ENCODE results near the gene SS18. TPM values are rescaled to one million over a fixed set of nuclear protein-coding genes. Genes with fewer than 3 reads are reported as not detected.

The SS18 gene
- total and polyA plus RNA-seq, 2 of the 13 experiments (the other 11 are each of a cell fraction or from before 2014, with no cell fraction given) = 49.2 to 82.7 TPM

DNA sequence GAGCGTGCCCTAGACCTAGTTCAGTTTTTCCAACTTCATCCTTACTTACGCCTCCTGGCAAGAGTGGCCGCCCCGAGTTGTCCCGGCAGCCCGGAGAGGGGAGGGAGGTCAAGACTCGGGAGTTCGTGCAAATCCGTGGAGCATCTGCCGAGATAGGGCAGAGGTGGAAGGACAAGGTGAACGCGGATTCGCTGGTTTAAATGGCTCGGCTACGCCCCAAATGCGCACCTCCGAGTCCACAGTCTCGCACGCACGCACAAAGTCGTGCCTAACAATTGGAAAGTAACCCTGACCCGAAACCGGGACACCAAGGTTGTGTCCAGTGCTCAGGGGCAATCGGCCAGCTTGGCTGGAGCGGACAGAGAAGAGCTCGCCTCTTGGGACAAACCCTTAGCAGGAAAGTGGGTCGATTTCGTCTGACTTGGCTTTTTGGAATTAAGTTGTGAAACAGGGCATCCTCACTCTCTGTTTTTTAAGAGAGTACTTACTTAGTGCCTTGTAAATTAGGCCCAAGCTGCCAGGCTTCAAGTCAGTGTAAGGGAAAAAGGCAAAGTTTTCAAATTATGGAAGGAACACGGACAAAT lies 726 bp upstream of the SS18 start (continued):
- no peak for TF ChIP-seq PRMT3 (CRISPR knock-in tag; IDR thresholded peaks at IDR 0.05; ENCODE audit: borderline replicate concordance, low read depth)
- no peak for TF ChIP-seq CENPT (CRISPR knock-in tag; IDR thresholded peaks at IDR 0.05; ENCODE audit: low read depth)
- no peak for TF ChIP-seq CREB3 (CRISPR knock-in tag; IDR thresholded peaks at IDR 0.05)
- 0 out of 4 replicates have a peak, but pooled peaks of 1 of the 2 experiments have one; percentile 9 for TF ChIP-seq KLF16 (CRISPR knock-in tag; IDR thresholded peaks at IDR 0.05)
- no peak for TF ChIP-seq ZFP37 (CRISPR knock-in tag; IDR thresholded peaks at IDR 0.05; ENCODE audit: borderline replicate concordance)
- TF ChIP-seq POLR2G (IDR thresholded peaks at IDR 0.05; ENCODE audit: low read depth, low read length) = no peak
- TF ChIP-seq NRL (CRISPR knock-in tag; IDR thresholded peaks at IDR 0.05; ENCODE audit: borderline replicate concordance) = no peak
- TF ChIP-seq CHD4 (IDR thresholded peaks at IDR 0.05; ENCODE audit: borderline replicate concordance, low read length) = no peak
- TF ChIP-seq ZNF891 (CRISPR knock-in tag; IDR thresholded peaks at IDR 0.05) = 0 out of 2 replicates have a peak, but pooled peaks have one; percentile 64
- TF ChIP-seq SIX4 (CRISPR knock-in tag; IDR thresholded peaks at IDR 0.05) = no peak
- TF ChIP-seq GABPB1 (CRISPR knock-in tag; IDR thresholded peaks at IDR 0.05) = no peak
- peak; percentile 28; the same call in 1 of the 2 replicates for TF ChIP-seq ZNF121 (CRISPR knock-in tag; IDR thresholded peaks at IDR 0.05)
- 0 out of 2 replicates have a peak, but pooled peaks have one; percentile 6 for TF ChIP-seq GATAD2A (CRISPR knock-in tag; IDR thresholded peaks at IDR 0.05)
- TF ChIP-seq ZNF607 (CRISPR knock-in tag; IDR thresholded peaks at IDR 0.05; ENCODE audit: borderline replicate concordance) = peak; percentile 48; the same call in 1 of the 2 replicates
- no peak for TF ChIP-seq PCBP2 (optimal IDR thresholded peaks at IDR 0.05; ENCODE audit: low read depth, low read length, poor library complexity, severe bottlenecking)
- no peak for TF ChIP-seq HNRNPH1 (optimal IDR thresholded peaks at IDR 0.05; ENCODE audit: low read depth, low read length)
- TF ChIP-seq ELK4 (CRISPR knock-in tag; IDR thresholded peaks at IDR 0.05; ENCODE audit: borderline replicate concordance) = no peak
- TF ChIP-seq YEATS2 (CRISPR knock-in tag; IDR thresholded peaks at IDR 0.05; ENCODE audit: borderline replicate concordance) = no peak; the same call in 1 of the 2 replicates
- TF ChIP-seq, protein P1, sequence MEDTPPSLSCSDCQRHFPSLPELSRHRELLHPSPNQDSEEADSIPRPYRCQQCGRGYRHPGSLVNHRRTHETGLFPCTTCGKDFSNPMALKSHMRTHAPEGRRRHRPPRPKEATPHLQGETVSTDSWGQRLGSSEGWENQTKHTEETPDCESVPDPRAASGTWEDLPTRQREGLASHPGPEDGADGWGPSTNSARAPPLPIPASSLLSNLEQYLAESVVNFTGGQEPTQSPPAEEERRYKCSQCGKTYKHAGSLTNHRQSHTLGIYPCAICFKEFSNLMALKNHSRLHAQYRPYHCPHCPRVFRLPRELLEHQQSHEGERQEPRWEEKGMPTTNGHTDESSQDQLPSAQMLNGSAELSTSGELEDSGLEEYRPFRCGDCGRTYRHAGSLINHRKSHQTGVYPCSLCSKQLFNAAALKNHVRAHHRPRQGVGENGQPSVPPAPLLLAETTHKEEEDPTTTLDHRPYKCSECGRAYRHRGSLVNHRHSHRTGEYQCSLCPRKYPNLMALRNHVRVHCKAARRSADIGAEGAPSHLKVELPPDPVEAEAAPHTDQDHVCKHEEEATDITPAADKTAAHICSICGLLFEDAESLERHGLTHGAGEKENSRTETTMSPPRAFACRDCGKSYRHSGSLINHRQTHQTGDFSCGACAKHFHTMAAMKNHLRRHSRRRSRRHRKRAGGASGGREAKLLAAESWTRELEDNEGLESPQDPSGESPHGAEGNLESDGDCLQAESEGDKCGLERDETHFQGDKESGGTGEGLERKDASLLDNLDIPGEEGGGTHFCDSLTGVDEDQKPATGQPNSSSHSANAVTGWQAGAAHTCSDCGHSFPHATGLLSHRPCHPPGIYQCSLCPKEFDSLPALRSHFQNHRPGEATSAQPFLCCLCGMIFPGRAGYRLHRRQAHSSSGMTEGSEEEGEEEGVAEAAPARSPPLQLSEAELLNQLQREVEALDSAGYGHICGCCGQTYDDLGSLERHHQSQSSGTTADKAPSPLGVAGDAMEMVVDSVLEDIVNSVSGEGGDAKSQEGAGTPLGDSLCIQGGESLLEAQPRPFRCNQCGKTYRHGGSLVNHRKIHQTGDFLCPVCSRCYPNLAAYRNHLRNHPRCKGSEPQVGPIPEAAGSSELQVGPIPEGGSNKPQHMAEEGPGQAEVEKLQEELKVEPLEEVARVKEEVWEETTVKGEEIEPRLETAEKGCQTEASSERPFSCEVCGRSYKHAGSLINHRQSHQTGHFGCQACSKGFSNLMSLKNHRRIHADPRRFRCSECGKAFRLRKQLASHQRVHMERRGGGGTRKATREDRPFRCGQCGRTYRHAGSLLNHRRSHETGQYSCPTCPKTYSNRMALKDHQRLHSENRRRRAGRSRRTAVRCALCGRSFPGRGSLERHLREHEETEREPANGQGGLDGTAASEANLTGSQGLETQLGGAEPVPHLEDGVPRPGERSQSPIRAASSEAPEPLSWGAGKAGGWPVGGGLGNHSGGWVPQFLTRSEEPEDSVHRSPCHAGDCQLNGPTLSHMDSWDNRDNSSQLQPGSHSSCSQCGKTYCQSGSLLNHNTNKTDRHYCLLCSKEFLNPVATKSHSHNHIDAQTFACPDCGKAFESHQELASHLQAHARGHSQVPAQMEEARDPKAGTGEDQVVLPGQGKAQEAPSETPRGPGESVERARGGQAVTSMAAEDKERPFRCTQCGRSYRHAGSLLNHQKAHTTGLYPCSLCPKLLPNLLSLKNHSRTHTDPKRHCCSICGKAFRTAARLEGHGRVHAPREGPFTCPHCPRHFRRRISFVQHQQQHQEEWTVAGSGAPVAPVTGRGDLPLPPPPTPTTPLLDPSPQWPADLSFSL (CRISPR knock-in tag; IDR thresholded peaks at IDR 0.05) = no peak; the same call in 1 of the 2 replicates

All from HepG2 (cell line).